MM.1S (cell line): Measurements from ENCODE around the gene POLE.

Source experiments
- DNase-seq: peaks from one replicate; pipeline ENCODE4 v3.0.0-alpha.2; 2015
- H2AFZ ChIP-seq: fragments of 300-600 bp; sonication (generic); 2 replicates; pipeline ENCODE4 v1.6.0; 2016; ENCODE audit warnings: antibody characterized with exemption, low read length
- H3F3A ChIP-seq: fragments of 300-600 bp; sonication (generic); 2 replicates; pipeline ENCODE4 v1.6.1; 2016; ENCODE audit warnings: mild to moderate bottlenecking, antibody characterized with exemption, low read length, moderate library complexity, mixed read lengths; ENCODE audit not compliant: insufficient read depth
- H3K27ac ChIP-seq: fragments of 300-600 bp; sonication (generic); 2 replicates; pipeline ENCODE4 v1.5.1; 2016; ENCODE audit warnings: mild to moderate bottlenecking, low read length
- H3K27me3 ChIP-seq: fragments of 300-600 bp; sonication (generic); replicated peaks from 2 replicates; pipeline ENCODE4 v1.6.0; 2016; ENCODE audit warnings: low read length; ENCODE audit not compliant: insufficient read depth
- H3K36me3 ChIP-seq: fragments of 300-600 bp; sonication (generic); replicated peaks from 2 replicates; pipeline ENCODE4 v1.6.1; 2016; ENCODE audit warnings: mild to moderate bottlenecking, low read length, mixed read lengths; ENCODE audit not compliant: insufficient read depth
- H3K4me1 ChIP-seq: fragments of 300-600 bp; sonication (generic); 2 replicates; pipeline ENCODE4 v1.6.1; 2016; ENCODE audit warnings: low read length, mixed read lengths
- H3K4me2 ChIP-seq: fragments of 300-600 bp; sonication (generic); 2 replicates; pipeline ENCODE4 v1.6.0; 2016; ENCODE audit warnings: low read depth, low read length
- H3K4me3 ChIP-seq: fragments of 300-600 bp; sonication (generic); 2 replicates; pipeline ENCODE4 v1.5.1; 2016; ENCODE audit warnings: low read length, mixed read lengths
- H3K79me2 ChIP-seq: fragments of 300-600 bp; sonication (generic); 2 replicates; pipeline ENCODE4 v1.6.1; 2016; ENCODE audit warnings: mixed run types, low read length, mixed read lengths
- H3K9ac ChIP-seq: fragments of 300-600 bp; sonication (generic); 2 replicates; pipeline ENCODE4 v1.6.1; 2016; ENCODE audit warnings: low read length, mixed read lengths
- H3K9me2 ChIP-seq: fragments of 300-600 bp; sonication (generic); replicated peaks from 2 replicates; pipeline ENCODE4 v1.6.1; 2016; ENCODE audit warnings: mild to moderate bottlenecking, low read length, mixed read lengths; ENCODE audit not compliant: insufficient read depth
- H3K9me3 ChIP-seq: fragments of 300-600 bp; sonication (generic); replicated peaks from 2 replicates; pipeline ENCODE4 v1.6.1; 2016; ENCODE audit warnings: mild to moderate bottlenecking, low read length, mixed read lengths; ENCODE audit not compliant: insufficient read depth
- H4K20me1 ChIP-seq: fragments of 300-600 bp; sonication (generic); 2 replicates; pipeline ENCODE4 v1.6.1; 2016; ENCODE audit warnings: mild to moderate bottlenecking, low read length, moderate library complexity, mixed read lengths; ENCODE audit not compliant: insufficient read depth
- CTCF ChIP-seq: fragments of 300-600 bp; sonication (generic); IDR thresholded peaks from 2 replicates; pipeline ENCODE4 v1.5.1; 2016; ENCODE audit warnings: antibody characterized with exemption, low read length, mixed read lengths
- EZH2 ChIP-seq: fragments of 300-600 bp; sonication (generic); optimal IDR thresholded peaks from 2 replicates; pipeline ENCODE3; 2017; ENCODE audit warnings: low read depth, mild to moderate bottlenecking, antibody characterized with exemption, low read length, mixed read lengths
- EZH2phosphoT487 ChIP-seq: fragments of 300-600 bp; sonication (generic); IDR thresholded peaks from 2 replicates; pipeline ENCODE4 v1.6.1; 2018; ENCODE audit warnings: antibody characterized with exemption, low read length

The POLE gene

GRCh38 chr12:132603240-132604150, 83.6 kb downstream of the POLE start:
- Histone ChIP-seq H3K4me2 (no peak overlapping the region), H3K27ac (no peak overlapping the region), H3K4me3 (no peak overlapping the region), H2AFZ (no peak overlapping the region), H3K9me2 (no peaks in the 10 kb centered on the region), H3K79me2 (no peaks in the 10 kb centered on the region), H4K20me1 (no peaks in the 10 kb centered on the region), H3K36me3 (no peaks in the 10 kb centered on the region), H3K27me3 (peaks cover 15% of the 10 kb centered on the region), H3K9me3 (no peaks in the 10 kb centered on the region), H3K9ac (no peak overlapping the region), H3K4me1 (no peaks in the 10 kb centered on the region), H3F3A (no peaks in the 10 kb centered on the region)
- TF ChIP-seq CTCF (no peak), EZH2phosphoT487 (no peak), EZH2 (no peak)
- DNase-seq, result no peak

DNA sequence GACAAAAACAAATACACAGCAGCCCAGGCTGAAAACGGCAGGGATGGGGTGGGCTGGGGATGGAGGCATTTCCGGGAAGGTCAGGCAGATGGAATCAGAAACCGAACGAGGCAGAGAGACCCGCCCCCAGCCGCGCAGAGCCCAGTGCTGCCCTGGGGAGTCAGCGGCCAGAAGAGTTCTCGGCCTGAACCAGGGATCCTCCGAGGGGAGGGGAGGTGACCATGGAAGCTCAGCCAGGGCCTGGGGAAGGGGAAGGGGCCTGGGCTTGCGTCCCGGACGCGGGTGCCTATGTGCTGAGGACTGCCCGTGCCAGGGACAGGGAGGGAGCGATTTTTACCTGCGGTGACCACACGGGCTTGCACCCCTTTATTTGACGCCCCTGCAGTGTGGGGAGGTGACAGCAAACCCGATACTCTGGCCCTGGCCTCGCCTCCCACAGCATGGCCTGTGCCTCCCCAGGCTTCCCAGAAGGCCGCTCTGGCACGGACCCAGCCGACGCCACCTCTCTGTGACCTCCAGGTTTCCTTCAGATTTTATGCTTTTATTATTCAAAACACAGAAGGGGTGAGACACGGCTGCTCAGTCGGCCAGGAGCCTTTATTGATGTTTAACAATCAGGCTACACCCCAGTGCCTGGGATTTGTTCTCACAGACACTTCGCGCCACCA, 84.4 kb downstream of the POLE start:
- Histone ChIP-seq H3F3A (no peaks in the 10 kb centered on the region), H2AFZ (no peak overlapping the region), H3K4me1 (no peaks in the 10 kb centered on the region), H3K4me2 (no peak overlapping the region), H3K9me3 (no peaks in the 10 kb centered on the region), H3K27ac (no peak overlapping the region), H4K20me1 (no peaks in the 10 kb centered on the region), H3K36me3 (no peaks in the 10 kb centered on the region), H3K79me2 (no peaks in the 10 kb centered on the region), H3K9ac (no peak overlapping the region), H3K4me3 (no peak overlapping the region), H3K9me2 (no peaks in the 10 kb centered on the region), H3K27me3 (peaks cover 10% of the 10 kb centered on the region)
- TF ChIP-seq EZH2 (no peak), EZH2phosphoT487 (no peak), CTCF (no peak)
- no peak for DNase-seq

GRCh38 chr12:132601171-132601883, 85.8 kb downstream of the POLE start:
- Histone ChIP-seq H4K20me1 (no peaks in the 10 kb centered on the region), H3K4me1 (no peaks in the 10 kb centered on the region), H3K9me3 (no peaks in the 10 kb centered on the region), H3K36me3 (no peaks in the 10 kb centered on the region), H3K9me2 (no peaks in the 10 kb centered on the region), H3F3A (no peaks in the 10 kb centered on the region), H3K4me2 (no peak overlapping the region), H3K27me3 (peaks cover 16% of the 10 kb centered on the region), H2AFZ (no peak overlapping the region), H3K9ac (no peak overlapping the region), H3K27ac (no peak overlapping the region), H3K4me3 (no peak overlapping the region), H3K79me2 (no peaks in the 10 kb centered on the region)
- DNase-seq, result no peak
- no peak for TF ChIP-seq EZH2phosphoT487
- no peak for TF ChIP-seq CTCF
- no peak for TF ChIP-seq EZH2
